GM23338 (cell line): ENCODE results near the gene PTGIR. TPM values are rescaled to one million over a fixed set of nuclear protein-coding genes. Genes with fewer than 3 reads are reported as not detected.
A peak's percentile ranks its signal among the peaks of the same experiment; 100 is the strongest.

Source experiments
- ATAC-seq: fragments of 200-7000 bp; cut with Tn5 transposase; 3 replicates; pipeline ENCODE4 v1.9.1; 2020
- DNase-seq: peaks from one replicate; pipeline ENCODE4 v3.0.0-alpha.2; 2015; ENCODE audit warnings: low spot score
- H2AFZ ChIP-seq: fragments of 200-600 bp; sonication (generic); 2 replicates; pipeline ENCODE4 v1.8.0; 2016; ENCODE audit warnings: antibody characterized with exemption, mild to moderate bottlenecking, moderate library complexity
- H3F3A ChIP-seq: fragments of 200-600 bp; sonication (generic); replicated peaks from 2 replicates; pipeline ENCODE4 v1.8.0; 2017; ENCODE audit warnings: antibody characterized with exemption, mixed run types, low read depth
- H3K27ac ChIP-seq: fragments of 200-600 bp; sonication (generic); 2 replicates; pipeline ENCODE4 v1.6.1; 2016; ENCODE audit warnings: low read depth
- H3K27me3 ChIP-seq: fragments of 200-600 bp; sonication (generic); 2 replicates; pipeline ENCODE4 v1.8.0; 2016; ENCODE audit warnings: mild to moderate bottlenecking, mixed run types, moderate library complexity; ENCODE audit not compliant: insufficient read depth
- H3K36me3 ChIP-seq: fragments of 200-600 bp; sonication (generic); 2 replicates; pipeline ENCODE4 v1.8.0; 2016; ENCODE audit warnings: mild to moderate bottlenecking; ENCODE audit not compliant: insufficient read depth
- H3K4me1 ChIP-seq: fragments of 200-600 bp; sonication (generic); 2 replicates; pipeline ENCODE4 v1.8.0; 2016; ENCODE audit warnings: mild to moderate bottlenecking, moderate library complexity; ENCODE audit not compliant: insufficient read depth
- H3K4me2 ChIP-seq: fragments of 200-600 bp; sonication (generic); 2 replicates; pipeline ENCODE4 v1.7.1; 2017; ENCODE audit warnings: mixed run types
- H3K4me3 ChIP-seq: fragments of 200-600 bp; sonication (generic); 2 replicates; pipeline ENCODE4 v1.6.1; 2016; ENCODE audit warnings: mixed run types
- H3K79me2 ChIP-seq: fragments of 200-600 bp; sonication (generic); replicated peaks from 2 replicates; pipeline ENCODE4 v1.8.0; 2017; ENCODE audit warnings: mild to moderate bottlenecking; ENCODE audit not compliant: insufficient read depth
- H3K9me2 ChIP-seq: fragments of 200-600 bp; sonication (generic); 2 replicates; pipeline ENCODE4 v1.8.0; 2017; ENCODE audit not compliant: insufficient read depth
- H4K20me1 ChIP-seq: fragments of 200-600 bp; sonication (generic); replicated peaks from 2 replicates; pipeline ENCODE4 v1.8.0; 2017; ENCODE audit warnings: mild to moderate bottlenecking; ENCODE audit not compliant: insufficient read depth
- H3K27ac Mint-ChIP-seq: 2 replicates; pipeline ENCODE4 v1.8.0; 2020; ENCODE audit warnings: inconsistent platforms, mild to moderate bottlenecking, moderate library complexity, mixed read lengths
- H3K27me3 Mint-ChIP-seq: 3 replicates; pipeline ENCODE4 v1.8.0; 2022; ENCODE audit warnings: low read depth, mild to moderate bottlenecking, moderate library complexity, mixed read lengths, inconsistent platforms; ENCODE audit not compliant: insufficient read depth, poor library complexity
- H3K36me3 Mint-ChIP-seq: 3 replicates; pipeline ENCODE4 v1.8.0; 2021; ENCODE audit warnings: low read depth, mild to moderate bottlenecking, inconsistent platforms, moderate library complexity, mixed read lengths
- H3K4me1 Mint-ChIP-seq: 3 replicates; pipeline ENCODE4 v1.8.0; 2020; ENCODE audit warnings: mild to moderate bottlenecking, inconsistent platforms, mixed read lengths
- H3K4me3 Mint-ChIP-seq: 3 replicates; pipeline ENCODE4 v1.8.0; 2021; ENCODE audit warnings: moderate library complexity, mild to moderate bottlenecking, inconsistent platforms, mixed read lengths
- H3K9me3 Mint-ChIP-seq: 3 replicates; pipeline ENCODE4 v1.8.0; 2020; ENCODE audit warnings: moderate library complexity, mild to moderate bottlenecking, inconsistent platforms, mixed read lengths
- CREB1 ChIP-seq: fragments of 250-450 bp; sonication (Bioruptor Pico); IDR thresholded peaks from 2 replicates; pipeline ENCODE4 v1.5.0; 2020; ENCODE audit warnings: low read depth, mild to moderate bottlenecking, moderate library complexity
- EZH2 ChIP-seq: fragments of 200-600 bp; sonication (generic); IDR thresholded peaks from one replicate; pipeline ENCODE4 v1.8.0; 2017; ENCODE audit warnings: antibody characterized with exemption, mild to moderate bottlenecking, low read depth; ENCODE audit not compliant: unreplicated experiment
- EZH2phosphoT487 ChIP-seq: fragments of 200-600 bp; sonication (generic); IDR thresholded peaks from one replicate; pipeline ENCODE4 v1.8.1; 2018; ENCODE audit warnings: antibody characterized with exemption; ENCODE audit not compliant: unreplicated experiment
- JUNB ChIP-seq: IDR thresholded peaks from one replicate; pipeline ENCODE4 v1.6.1; 2016; ENCODE audit warnings: antibody characterized with exemption; ENCODE audit not compliant: unreplicated experiment
- NANOG ChIP-seq: IDR thresholded peaks from 2 replicates; pipeline ENCODE4 v1.6.1; 2016; ENCODE audit warnings: antibody characterized with exemption, borderline replicate concordance
- POLR2AphosphoS5 ChIP-seq: IDR thresholded peaks from 2 replicates; pipeline ENCODE4 v1.6.1; 2016; ENCODE audit warnings: antibody characterized with exemption, low read depth
- STAT1 ChIP-seq: IDR thresholded peaks from one replicate; pipeline ENCODE4 v1.6.1; 2016; ENCODE audit warnings: antibody characterized with exemption; ENCODE audit not compliant: unreplicated experiment
- ZNF114 ChIP-seq: fragments of 250-450 bp; sonication (Bioruptor Pico); IDR thresholded peaks from 2 replicates; pipeline ENCODE4 v1.5.0; 2020; ENCODE audit warnings: mild to moderate bottlenecking, moderate library complexity
- ZNF331 ChIP-seq: fragments of 250-450 bp; sonication (Bioruptor Pico); IDR thresholded peaks from 2 replicates; pipeline ENCODE4 v1.5.0; 2020; ENCODE audit warnings: low read depth, mild to moderate bottlenecking, moderate library complexity
- polyA plus RNA-seq: library from polyadenylated mRNA; unstranded; fragments of >200 nt; fragmentation: Nextera tagmentation; extraction: Ambion mirVana; gene quantifications from 2 replicates; pipeline ENCODE4 v1.2.1, GENCODE V29; 2016
- total RNA-seq: library from RNA; depleted of rRNA; stranded (reverse); fragments of >200 nt; shearing (Covaris generic); gene quantifications from 2 replicates; pipeline ENCODE4 v1.2.3, GENCODE V29; 2014
- TF ChIP-seq, protein P1 (sequence below), 2 experiments: fragments of 200-600 bp in 1 of 2; sonication (generic) in 1 of 2; conservative IDR thresholded peaks; 2 replicates each; pipeline versions ENCODE4 v1.5.1 to v1.6.1; 2016 to 2017; ENCODE audit warnings: antibody characterized with exemption in 2 of 2, low read depth in 2 of 2, mild to moderate bottlenecking in 2 of 2, moderate library complexity in 1 of 2
- TF ChIP-seq, protein P2 (sequence below): IDR thresholded peaks from one replicate; pipeline ENCODE4 v1.6.1; 2018; ENCODE audit warnings: antibody characterized with exemption; ENCODE audit not compliant: unreplicated experiment
- TF ChIP-seq, protein P3 (sequence below): IDR thresholded peaks from 2 replicates; pipeline ENCODE4 v1.6.1; 2016; ENCODE audit warnings: antibody characterized with exemption

PTGIR gene
- total and polyA plus RNA-seq, 2 experiments from 2014 or later, result not detected

DNA sequence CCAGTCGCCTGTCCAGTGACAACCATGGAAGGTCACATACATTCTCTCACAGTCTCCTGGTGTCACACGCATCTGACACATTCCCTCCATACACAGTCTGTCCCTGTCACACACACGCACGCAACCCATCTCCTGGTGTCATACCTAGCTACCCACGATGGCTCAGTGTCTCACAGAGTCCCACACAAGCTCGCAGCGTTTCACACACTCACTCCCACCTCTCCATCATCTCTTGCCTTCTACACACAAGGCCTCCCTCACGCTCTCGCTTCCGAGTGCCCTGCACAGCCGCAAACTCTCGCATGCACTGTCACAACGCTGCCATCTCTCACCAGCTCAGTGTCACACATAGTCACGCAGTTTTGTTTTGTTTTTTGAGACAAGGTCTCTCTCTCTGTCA, 12.3 kb upstream of the PTGIR start (continued):
- TF ChIP-seq POLR2AphosphoS5 (no peak), NANOG (no peak), EZH2phosphoT487 (no peak), ZNF114 (CRISPR knock-in tag) (no peak), STAT1 (no peak), JUNB (no peak), ZNF331 (no peak), CREB1 (CRISPR knock-in tag) (no peak)
- TF ChIP-seq, protein P1, sequence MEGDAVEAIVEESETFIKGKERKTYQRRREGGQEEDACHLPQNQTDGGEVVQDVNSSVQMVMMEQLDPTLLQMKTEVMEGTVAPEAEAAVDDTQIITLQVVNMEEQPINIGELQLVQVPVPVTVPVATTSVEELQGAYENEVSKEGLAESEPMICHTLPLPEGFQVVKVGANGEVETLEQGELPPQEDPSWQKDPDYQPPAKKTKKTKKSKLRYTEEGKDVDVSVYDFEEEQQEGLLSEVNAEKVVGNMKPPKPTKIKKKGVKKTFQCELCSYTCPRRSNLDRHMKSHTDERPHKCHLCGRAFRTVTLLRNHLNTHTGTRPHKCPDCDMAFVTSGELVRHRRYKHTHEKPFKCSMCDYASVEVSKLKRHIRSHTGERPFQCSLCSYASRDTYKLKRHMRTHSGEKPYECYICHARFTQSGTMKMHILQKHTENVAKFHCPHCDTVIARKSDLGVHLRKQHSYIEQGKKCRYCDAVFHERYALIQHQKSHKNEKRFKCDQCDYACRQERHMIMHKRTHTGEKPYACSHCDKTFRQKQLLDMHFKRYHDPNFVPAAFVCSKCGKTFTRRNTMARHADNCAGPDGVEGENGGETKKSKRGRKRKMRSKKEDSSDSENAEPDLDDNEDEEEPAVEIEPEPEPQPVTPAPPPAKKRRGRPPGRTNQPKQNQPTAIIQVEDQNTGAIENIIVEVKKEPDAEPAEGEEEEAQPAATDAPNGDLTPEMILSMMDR (conservative IDR thresholded peaks at IDR 0.05; ENCODE audit: low read depth in 2 of 2), result no peak

DNA sequence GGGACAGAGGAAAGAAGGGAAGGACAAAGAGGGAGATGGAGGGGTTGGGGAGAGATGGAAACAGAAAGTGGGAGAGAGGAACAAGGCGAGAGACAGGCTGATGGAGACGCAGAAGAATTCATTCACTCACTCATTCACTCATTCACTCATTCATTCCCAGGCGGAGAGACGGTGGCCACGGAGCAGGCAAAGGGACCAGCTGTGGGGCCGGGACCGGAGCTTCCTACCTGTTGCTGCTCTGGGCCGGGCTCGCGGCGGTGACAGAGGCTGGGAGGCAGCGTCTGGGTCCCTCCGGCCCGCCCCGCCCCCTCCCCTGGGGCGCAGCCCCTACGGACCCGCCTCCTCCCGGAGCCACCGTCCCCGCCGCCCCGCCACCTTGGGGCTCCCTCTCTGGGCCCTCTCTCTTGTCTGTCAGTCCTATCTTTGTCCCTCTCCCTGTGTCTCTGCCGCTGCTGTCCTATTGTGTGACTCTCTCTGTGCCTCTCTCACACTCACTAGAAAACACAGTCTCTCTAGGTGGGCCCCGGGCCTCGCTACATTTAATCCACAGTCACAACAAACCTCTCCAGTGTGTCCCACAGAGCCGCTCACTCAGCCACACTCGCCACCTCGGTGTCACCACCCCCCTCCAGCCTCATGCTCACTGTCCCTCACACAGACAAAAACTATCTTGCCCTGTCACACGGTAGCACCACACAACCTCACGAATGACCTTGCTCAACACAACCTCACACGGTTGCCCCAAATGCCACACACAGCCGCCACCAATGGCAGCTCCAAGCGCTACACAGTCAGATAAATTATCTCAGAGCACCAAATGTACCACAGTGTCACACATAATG, 11.3 kb upstream of the PTGIR start, which contains the start of gene GNG8:
TSS of gene GNG8 (minus strand) at position 283 of the 842 bp plus-strand sequence. CDS start 1,520 bp downstream, outside the sequence.
- Histone ChIP-seq H3K4me1 (peaks cover 27% of the 10 kb centered on the region), H3F3A (peaks cover 14% of the 10 kb centered on the region; the same call in 1 of the 2 replicates), H3K4me2 (peak within 1 kb of the TSS; percentile 96), H3K9me2 (no peaks in the 10 kb centered on the region), H3K27ac (no peak within 1 kb of the TSS), H3K4me3 (peak within 1 kb of the TSS; percentile 87), H2AFZ (peak within 1 kb of the TSS; percentile 96), H3K79me2 (no peaks in the 10 kb centered on the region), H3K36me3 (no peaks in the 10 kb centered on the region), H4K20me1 (no peaks in the 10 kb centered on the region; the same call in 1 of the 2 replicates), H3K27me3 (peaks cover 72% of the 10 kb centered on the region)
- peak within 1 kb of the TSS; percentile 79 for H3K4me3 Mint-ChIP-seq
- peaks cover 43% of the 10 kb centered on the region for H3K27me3 Mint-ChIP-seq
- H3K36me3 Mint-ChIP-seq, result no peaks in the 10 kb centered on the region
- DNase-seq (peak; percentile 64), ATAC-seq (peak; percentile 1; the same call in 2 of the 3 replicates)
- peaks cover 15% of the 10 kb centered on the region for H3K4me1 Mint-ChIP-seq
- no peaks in the 10 kb centered on the region; the same call in 2 of the 3 replicates for H3K9me3 Mint-ChIP-seq
- no peak within 1 kb of the TSS for H3K27ac Mint-ChIP-seq
- TF ChIP-seq, protein P1 (conservative IDR thresholded peaks at IDR 0.05; ENCODE audit: low read depth in 2 of 2), result no peak
- TF ChIP-seq EZH2 (no peak), JUNB (no peak), NANOG (no peak), CREB1 (CRISPR knock-in tag) (no peak), STAT1 (no peak), ZNF114 (CRISPR knock-in tag) (no peak), EZH2phosphoT487 (no peak), ZNF331 (no peak), POLR2AphosphoS5 (no peak)
- TF ChIP-seq, protein P2, sequence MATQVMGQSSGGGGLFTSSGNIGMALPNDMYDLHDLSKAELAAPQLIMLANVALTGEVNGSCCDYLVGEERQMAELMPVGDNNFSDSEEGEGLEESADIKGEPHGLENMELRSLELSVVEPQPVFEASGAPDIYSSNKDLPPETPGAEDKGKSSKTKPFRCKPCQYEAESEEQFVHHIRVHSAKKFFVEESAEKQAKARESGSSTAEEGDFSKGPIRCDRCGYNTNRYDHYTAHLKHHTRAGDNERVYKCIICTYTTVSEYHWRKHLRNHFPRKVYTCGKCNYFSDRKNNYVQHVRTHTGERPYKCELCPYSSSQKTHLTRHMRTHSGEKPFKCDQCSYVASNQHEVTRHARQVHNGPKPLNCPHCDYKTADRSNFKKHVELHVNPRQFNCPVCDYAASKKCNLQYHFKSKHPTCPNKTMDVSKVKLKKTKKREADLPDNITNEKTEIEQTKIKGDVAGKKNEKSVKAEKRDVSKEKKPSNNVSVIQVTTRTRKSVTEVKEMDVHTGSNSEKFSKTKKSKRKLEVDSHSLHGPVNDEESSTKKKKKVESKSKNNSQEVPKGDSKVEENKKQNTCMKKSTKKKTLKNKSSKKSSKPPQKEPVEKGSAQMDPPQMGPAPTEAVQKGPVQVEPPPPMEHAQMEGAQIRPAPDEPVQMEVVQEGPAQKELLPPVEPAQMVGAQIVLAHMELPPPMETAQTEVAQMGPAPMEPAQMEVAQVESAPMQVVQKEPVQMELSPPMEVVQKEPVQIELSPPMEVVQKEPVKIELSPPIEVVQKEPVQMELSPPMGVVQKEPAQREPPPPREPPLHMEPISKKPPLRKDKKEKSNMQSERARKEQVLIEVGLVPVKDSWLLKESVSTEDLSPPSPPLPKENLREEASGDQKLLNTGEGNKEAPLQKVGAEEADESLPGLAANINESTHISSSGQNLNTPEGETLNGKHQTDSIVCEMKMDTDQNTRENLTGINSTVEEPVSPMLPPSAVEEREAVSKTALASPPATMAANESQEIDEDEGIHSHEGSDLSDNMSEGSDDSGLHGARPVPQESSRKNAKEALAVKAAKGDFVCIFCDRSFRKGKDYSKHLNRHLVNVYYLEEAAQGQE, result no peak
- TF ChIP-seq, protein P3, sequence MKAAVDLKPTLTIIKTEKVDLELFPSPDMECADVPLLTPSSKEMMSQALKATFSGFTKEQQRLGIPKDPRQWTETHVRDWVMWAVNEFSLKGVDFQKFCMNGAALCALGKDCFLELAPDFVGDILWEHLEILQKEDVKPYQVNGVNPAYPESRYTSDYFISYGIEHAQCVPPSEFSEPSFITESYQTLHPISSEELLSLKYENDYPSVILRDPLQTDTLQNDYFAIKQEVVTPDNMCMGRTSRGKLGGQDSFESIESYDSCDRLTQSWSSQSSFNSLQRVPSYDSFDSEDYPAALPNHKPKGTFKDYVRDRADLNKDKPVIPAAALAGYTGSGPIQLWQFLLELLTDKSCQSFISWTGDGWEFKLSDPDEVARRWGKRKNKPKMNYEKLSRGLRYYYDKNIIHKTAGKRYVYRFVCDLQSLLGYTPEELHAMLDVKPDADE, result no peak
